ENCODE results near the gene JUP.

The JUP gene

DNA sequence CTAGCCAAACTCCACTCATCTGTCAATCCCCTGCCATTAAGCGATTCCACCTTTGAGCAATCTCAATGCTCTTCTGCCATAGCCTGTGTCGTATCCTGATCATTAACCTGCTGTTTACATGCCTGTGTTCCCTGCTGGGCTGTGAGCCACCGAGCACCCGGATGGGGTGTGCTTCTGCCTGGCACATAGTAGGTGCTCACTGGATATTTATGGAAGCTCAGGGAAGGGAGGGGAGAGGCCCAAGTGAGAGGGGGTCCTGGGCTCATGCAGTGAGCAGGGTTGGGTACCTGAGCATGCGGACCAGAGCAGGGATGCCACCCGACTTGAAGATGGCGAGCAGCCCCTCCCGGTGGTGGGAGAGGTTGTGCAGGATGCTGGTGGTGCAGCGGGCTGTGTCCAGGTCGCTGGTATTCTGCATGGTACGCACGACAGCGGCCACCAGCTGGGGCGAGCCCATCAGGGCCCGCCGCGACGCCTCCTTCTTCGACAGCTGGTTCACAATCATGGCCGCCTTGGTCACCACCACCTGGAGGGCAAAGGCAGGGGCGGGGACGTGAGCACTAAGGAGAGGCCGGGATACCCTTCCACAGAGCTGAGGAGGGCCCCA lies 17.7 kb downstream of the JUP start:
- DNase-seq (ENCODE audit: low read depth): no peak
- no peak overlapping the region for H3K4me3 ChIP-seq (ENCODE audit: low read depth, low read length)
- in situ Hi-C loops (cut with HindIII; ENCODE audit: low sequenced_read_pairs): no loop called here
- TF ChIP-seq, protein P1, sequence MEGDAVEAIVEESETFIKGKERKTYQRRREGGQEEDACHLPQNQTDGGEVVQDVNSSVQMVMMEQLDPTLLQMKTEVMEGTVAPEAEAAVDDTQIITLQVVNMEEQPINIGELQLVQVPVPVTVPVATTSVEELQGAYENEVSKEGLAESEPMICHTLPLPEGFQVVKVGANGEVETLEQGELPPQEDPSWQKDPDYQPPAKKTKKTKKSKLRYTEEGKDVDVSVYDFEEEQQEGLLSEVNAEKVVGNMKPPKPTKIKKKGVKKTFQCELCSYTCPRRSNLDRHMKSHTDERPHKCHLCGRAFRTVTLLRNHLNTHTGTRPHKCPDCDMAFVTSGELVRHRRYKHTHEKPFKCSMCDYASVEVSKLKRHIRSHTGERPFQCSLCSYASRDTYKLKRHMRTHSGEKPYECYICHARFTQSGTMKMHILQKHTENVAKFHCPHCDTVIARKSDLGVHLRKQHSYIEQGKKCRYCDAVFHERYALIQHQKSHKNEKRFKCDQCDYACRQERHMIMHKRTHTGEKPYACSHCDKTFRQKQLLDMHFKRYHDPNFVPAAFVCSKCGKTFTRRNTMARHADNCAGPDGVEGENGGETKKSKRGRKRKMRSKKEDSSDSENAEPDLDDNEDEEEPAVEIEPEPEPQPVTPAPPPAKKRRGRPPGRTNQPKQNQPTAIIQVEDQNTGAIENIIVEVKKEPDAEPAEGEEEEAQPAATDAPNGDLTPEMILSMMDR (IDR thresholded peaks at IDR 0.05; ENCODE audit: low read depth, low read length, missing control alignments): no peak

DNA sequence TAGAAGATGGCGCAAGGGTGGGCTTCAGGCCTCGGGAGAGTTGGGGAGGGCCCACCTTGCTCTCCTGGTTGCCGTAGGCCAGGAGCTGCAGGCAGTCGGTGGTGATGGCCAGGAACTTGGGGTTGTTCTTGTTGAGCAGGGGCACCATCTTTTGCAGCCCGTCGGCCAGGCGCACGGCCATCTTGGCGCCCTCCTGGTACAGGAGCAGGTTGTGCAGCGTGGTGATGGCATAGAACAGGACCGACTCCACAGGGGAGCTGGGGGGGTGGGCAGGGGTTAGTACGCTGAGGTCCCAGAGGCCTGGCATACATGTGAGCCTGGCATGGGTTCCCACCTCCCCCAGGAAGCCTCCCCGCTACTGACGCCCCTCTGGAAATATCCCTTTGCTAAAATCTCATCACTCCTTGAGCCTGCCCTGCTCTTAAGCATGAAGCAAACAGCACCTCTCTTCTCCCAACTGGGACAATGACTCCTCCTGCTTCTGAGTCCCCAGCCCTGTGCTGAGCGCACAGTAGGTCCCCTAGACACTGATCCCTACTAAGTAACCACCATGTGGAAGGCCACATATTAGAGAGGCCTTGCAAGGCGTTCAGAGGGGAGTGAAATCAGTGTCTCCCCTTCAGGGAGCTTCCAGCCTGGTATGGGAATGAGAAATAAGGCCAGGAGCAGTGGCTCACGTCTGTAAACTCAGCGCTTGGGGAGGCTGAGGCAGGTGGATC lies 19.0 kb downstream of the JUP start:
- TF ChIP-seq, protein P1 (IDR thresholded peaks at IDR 0.05; ENCODE audit: low read depth, low read length, missing control alignments): no peak
- no peak overlapping the region for H3K4me3 ChIP-seq (ENCODE audit: low read depth, low read length)
- in situ Hi-C loops (cut with HindIII; ENCODE audit: low sequenced_read_pairs): no loop called here
- DNase-seq (ENCODE audit: low read depth): no peak

DNA sequence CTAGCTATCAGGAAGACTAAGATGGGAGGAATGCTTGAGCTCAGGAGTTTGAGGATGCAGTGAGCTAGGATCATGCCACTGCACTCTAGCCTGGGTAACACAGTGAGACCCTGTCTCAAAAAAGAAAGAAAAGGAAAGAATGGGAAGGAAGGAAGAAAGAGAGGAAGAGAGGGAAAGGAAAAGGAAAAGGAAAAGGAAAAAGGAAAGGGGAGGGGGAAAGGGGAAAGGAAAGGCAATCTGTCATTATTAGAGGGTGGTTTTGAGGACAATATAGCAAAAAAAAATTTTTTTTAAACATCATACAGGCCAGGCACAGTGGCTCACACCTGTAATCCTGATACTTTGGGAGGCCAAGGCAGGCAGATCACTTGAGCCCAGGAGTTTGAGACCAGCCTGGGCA lies 20.4 kb downstream of the JUP start:
- H3K4me3 ChIP-seq (ENCODE audit: low read depth, low read length): no peak overlapping the region
- TF ChIP-seq, protein P1 (IDR thresholded peaks at IDR 0.05; ENCODE audit: low read depth, low read length, missing control alignments): no peak
- in situ Hi-C loops (cut with HindIII; ENCODE audit: low sequenced_read_pairs): no loop called here
- no peak for DNase-seq (ENCODE audit: low read depth)

DNA sequence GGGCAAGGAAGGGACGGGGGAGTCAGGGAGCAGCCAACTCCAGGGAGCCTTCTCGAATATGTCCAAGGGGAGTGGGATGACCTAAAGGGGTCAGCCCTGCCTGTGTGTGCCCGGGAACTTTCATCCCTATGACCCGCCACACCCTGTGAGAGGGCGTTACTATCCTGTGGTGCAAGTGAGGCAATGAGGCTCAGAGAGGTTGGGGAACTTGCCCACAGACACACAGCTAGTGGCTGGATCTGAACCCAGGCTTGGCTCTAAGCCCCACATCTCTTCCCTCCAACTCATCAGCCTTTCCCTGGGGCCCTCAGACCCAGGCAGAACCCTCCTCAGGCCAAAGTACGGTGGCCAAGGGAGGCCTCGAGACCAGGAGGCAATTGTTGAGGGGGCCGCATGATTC lies 23.2 kb downstream of the JUP start:
- H3K4me3 ChIP-seq (ENCODE audit: low read depth, low read length): no peak overlapping the region
- TF ChIP-seq, protein P1 (IDR thresholded peaks at IDR 0.05; ENCODE audit: low read depth, low read length, missing control alignments): no peak
- in situ Hi-C loops (cut with HindIII; ENCODE audit: low sequenced_read_pairs): no loop called here

DNA sequence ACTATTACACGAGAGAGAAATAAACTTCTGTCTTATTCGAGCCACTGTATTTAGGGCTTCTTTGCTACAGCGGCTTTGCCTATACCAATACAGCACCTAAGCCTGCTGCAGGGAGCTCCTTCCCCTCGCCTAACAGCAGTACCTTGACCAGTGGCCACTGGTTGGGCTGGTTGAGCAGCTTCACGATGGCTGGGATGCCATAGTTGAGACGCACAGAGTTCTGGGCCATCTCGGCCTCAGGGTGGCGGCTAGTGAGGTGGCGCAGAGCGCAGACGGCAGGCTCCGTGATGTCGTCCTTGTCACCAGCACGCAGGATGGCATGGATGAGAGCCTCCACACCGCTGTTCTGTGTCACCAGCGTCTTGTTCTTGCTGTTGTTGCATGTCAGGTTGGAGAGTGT lies 23.7 kb downstream of the JUP start:
- in situ Hi-C loops (cut with HindIII; ENCODE audit: low sequenced_read_pairs): no loop called here

More for the DNA sequence above, 23.2 kb downstream of the JUP start:
- DNase-seq (ENCODE audit: low read depth): no peak

DNA sequence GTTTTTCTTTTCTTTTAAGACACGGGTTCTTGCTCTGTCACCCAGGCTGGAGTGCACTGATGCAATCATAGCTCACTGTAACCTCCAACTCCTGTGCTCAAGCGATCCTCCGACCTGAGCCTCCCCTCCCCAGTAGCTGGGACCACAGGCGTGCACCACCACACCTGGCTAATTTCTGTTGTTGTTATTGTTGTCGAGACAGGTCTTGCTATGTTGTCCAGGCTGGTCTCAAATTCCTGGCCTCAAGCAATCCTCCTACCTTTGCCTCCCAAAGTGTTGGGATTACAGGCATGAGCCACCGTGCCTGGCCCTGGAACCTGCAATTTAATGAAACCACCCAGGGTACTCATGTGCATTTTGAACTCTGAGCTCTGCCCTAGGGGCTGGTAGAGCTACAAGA lies 24.1 kb downstream of the JUP start:
- no peak overlapping the region for H3K4me3 ChIP-seq (ENCODE audit: low read depth, low read length)
- in situ Hi-C loops (cut with HindIII; ENCODE audit: low sequenced_read_pairs): no loop called here
- TF ChIP-seq, protein P1 (IDR thresholded peaks at IDR 0.05; ENCODE audit: low read depth, low read length, missing control alignments): no peak
- no peak for DNase-seq (ENCODE audit: low read depth)

More for the DNA sequence above, 23.7 kb downstream of the JUP start:
- TF ChIP-seq, protein P1 (IDR thresholded peaks at IDR 0.05; ENCODE audit: low read depth, low read length, missing control alignments): no peak
- H3K4me3 ChIP-seq (ENCODE audit: low read depth, low read length): no peak overlapping the region
- DNase-seq (ENCODE audit: low read depth): no peak

Measured in astrocyte of the cerebellum (primary cell).